ENCODE measurements around the gene POLR3E. TPM values are rescaled to one million over a fixed set of nuclear protein-coding genes. Genes with fewer than 3 reads are reported as not detected.
"Not testable (repeated sequence)": the region's sequence is repeated elsewhere in the genome, so short reads cannot be mapped to it uniquely, and the experiment has no call there.

The POLR3E gene
- total and polyA plus RNA-seq, 2 donors (not counting 3 experiments of a cell fraction or from before 2014, with no cell fraction given): 48.3 to 62.2 TPM

DNA sequence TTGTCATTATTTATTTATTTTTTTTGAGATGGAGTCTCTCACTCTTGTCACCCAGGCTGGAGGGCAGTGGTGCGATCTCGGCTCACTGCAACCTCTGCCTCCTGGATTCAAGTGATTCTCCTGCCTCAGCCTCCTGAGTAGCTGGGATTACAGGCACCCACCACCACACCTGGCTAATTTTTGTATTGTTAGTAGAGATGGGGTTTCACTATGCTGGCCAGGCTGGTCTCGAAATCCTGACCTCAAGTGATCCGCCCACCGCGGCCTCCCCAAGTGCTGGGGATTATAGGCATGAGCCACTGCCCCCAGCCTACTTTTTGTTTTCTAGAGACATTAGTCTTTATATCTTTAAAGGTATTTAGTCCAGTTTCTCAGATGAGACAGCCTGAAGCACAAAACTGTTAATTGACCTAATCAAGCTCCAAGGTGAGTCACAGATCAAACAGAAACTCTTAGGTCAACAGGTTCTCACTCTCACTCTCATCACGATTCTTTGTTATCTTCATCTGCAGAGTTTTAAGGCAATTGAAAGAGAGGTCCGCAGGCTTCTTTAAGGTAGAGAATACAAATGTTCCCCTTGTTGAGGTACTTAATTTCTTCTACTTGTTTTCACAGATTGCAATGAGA is 71.1 kb downstream of the POLR3E start:
- H3K27me3 ChIP-seq (ENCODE audit: control insufficient read depth in 2 of 2, insufficient read depth in 2 of 2, low read length in 2 of 2); H2AFZ ChIP-seq (ENCODE audit: low read depth, low read length); H3K4me3 ChIP-seq (replicated peaks in 1 of 3; ENCODE audit: insufficient read depth in 1 of 3, low read depth in 1 of 3, low read length in 3 of 3); H3K9me1 ChIP-seq (replicated peaks; ENCODE audit: control insufficient read depth, extremely low read depth, insufficient read depth, low read length); FAIRE-seq; DNase-seq (ENCODE audit: low read depth, low spot score); H4K20me1 ChIP-seq (replicated peaks; ENCODE audit: control insufficient read depth, extremely low read depth, insufficient read depth, low read length); intact Hi-C loops (cut with micrococcal nuclease); BruUV-seq (replicated peaks); H3K9me3 ChIP-seq (replicated peaks; ENCODE audit: control insufficient read depth, insufficient read depth, low read length); dilution Hi-C loops (cut with MboI; ENCODE audit: extremely low pct_ligation_motif_present, low sequenced_read_pairs); H3K9ac ChIP-seq (replicated peaks; ENCODE audit: extremely low read depth, insufficient read depth, low read length): not testable (repeated sequence)
- POLR2A ChIA-PET: interaction anchor here (0.6 kb wide), 1 partner anchor 18 kb away, joined by 4 read pairs; no protein-coding TSS in a partner anchor
- H3K4me2 ChIP-seq (ENCODE audit: insufficient read depth, low read length): peak overlapping the region; percentile 54
- CTCF ChIA-PET: interaction anchor here (0.7 kb wide), 1 partner anchor 10 kb away, joined by 3 read pairs; no protein-coding TSS in a partner anchor
- peaks cover 11 to 16% of the 10 kb centered on the region in 2 experiments for H3K36me3 ChIP-seq (ENCODE audit: control insufficient read depth in 2 of 2, extremely low read depth in 1 of 2, insufficient read depth in 2 of 2, low read length in 2 of 2)
- H3K79me2 ChIP-seq (ENCODE audit: control insufficient read depth, insufficient read depth, low read length): peaks cover 97% of the 10 kb centered on the region
- H3K27ac ChIP-seq (ENCODE audit: insufficient read depth, low read depth, low read length): peak overlapping the region; percentile 80
- peaks cover 56% of the 10 kb centered on the region for H3K4me1 ChIP-seq (ENCODE audit: control insufficient read depth, extremely low read depth, insufficient read depth, low read length)

DNA sequence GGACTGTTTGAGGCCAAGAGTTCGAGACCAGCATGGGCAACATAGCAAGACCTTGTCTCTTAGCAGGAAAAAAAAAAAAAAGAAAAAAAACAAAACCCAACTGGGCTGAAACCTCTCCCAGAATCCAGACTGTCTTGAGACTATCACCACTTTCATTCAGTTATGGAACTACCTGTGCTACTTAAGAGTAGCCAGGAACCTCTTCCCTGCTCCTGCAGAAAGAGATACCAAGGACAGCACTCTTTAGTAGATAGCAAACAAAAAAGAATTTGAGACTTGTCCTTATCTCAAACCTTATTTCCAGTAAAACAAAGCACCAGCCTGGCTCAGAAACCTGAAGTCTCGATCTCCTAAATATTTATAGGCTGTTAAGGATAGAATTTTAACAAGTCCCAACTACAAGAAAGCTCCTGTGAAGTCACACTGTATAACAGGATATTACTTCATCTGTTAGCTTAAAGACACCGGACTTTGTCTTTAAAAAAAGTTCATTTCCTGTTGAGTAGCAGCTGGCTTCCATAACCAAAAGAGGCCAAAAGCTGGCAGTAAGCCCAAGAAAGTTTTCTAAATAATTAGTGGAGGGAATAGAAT is 72.1 kb downstream of the POLR3E start:
- BruUV-seq (replicated peaks): TSS peak; percentile 18
- Histone ChIP-seq H2AFZ (ENCODE audit: low read depth, low read length) (no peak overlapping the region), H3K36me3 (ENCODE audit: control insufficient read depth in 2 of 2, extremely low read depth in 1 of 2, insufficient read depth in 2 of 2, low read length in 2 of 2) (peaks cover 4 to 11% of the 10 kb centered on the region in 2 experiments), H4K20me1 (replicated peaks; ENCODE audit: control insufficient read depth, extremely low read depth, insufficient read depth, low read length) (peaks cover 10% of the 10 kb centered on the region), H3K9ac (replicated peaks; ENCODE audit: extremely low read depth, insufficient read depth, low read length) (peak overlapping the region; percentile 70), H3K9me1 (replicated peaks; ENCODE audit: control insufficient read depth, extremely low read depth, insufficient read depth, low read length) (peaks cover 2% of the 10 kb centered on the region), H3K27me3 (ENCODE audit: control insufficient read depth in 2 of 2, insufficient read depth in 2 of 2, low read length in 2 of 2) (no peaks in the 10 kb centered on the region), H3K4me3 (replicated peaks in 1 of 3; ENCODE audit: insufficient read depth in 1 of 3, low read depth in 1 of 3, low read length in 3 of 3) (peak overlapping the region in 1 of 3 experiments; percentile 30), H3K27ac (ENCODE audit: insufficient read depth, low read depth, low read length) (peak overlapping the region; percentile 80), H3K4me2 (ENCODE audit: insufficient read depth, low read length) (peak overlapping the region; percentile 54), H3K79me2 (ENCODE audit: control insufficient read depth, insufficient read depth, low read length) (peaks cover 98% of the 10 kb centered on the region), H3K9me3 (replicated peaks; ENCODE audit: control insufficient read depth, insufficient read depth, low read length) (no peaks in the 10 kb centered on the region), H3K4me1 (ENCODE audit: control insufficient read depth, extremely low read depth, insufficient read depth, low read length) (peaks cover 56% of the 10 kb centered on the region)
- peak; percentile 87 for DNase-seq (ENCODE audit: low read depth, low spot score)
- TF ChIP-seq FOS (IDR thresholded peaks at IDR 0.05; ENCODE audit: borderline replicate concordance, insufficient read depth, low read length): peak; percentile 9
- peak; percentile 72 for TF ChIP-seq JUN (IDR thresholded peaks at IDR 0.05; ENCODE audit: borderline replicate concordance, insufficient read depth, insufficient read length, low read depth)
- peak; percentile 32 for TF ChIP-seq POLR2AphosphoS5 (IDR thresholded peaks at IDR 0.05; ENCODE audit: insufficient read depth, low read depth, low read length)
- no peak for TF ChIP-seq POLR2A (IDR thresholded peaks at IDR 0.05; ENCODE audit: low read depth, low read length)
- TF ChIP-seq, protein P1, sequence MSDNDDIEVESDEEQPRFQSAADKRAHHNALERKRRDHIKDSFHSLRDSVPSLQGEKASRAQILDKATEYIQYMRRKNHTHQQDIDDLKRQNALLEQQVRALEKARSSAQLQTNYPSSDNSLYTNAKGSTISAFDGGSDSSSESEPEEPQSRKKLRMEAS (IDR thresholded peaks at IDR 0.05; ENCODE audit: insufficient read depth, insufficient read length): no peak
- FAIRE-seq: peak; percentile 67
- POLR2A ChIA-PET: no interaction called here
- dilution Hi-C loops (cut with MboI; ENCODE audit: extremely low pct_ligation_motif_present, low sequenced_read_pairs) (no loop called here), intact Hi-C loops (cut with micrococcal nuclease) (no loop called here)
- CTCF ChIA-PET: interaction anchor here (1.0 to 2.1 kb wide), 3 partner anchors 12 to 48 kb away, joined by 3 to 9 read pairs (median 3); no protein-coding TSS in a partner anchor
